Measurements from ENCODE around the gene ELP2. TPM values are rescaled to one million over a fixed set of nuclear protein-coding genes. Genes with fewer than 3 reads are reported as not detected.
A peak's percentile ranks its signal among the peaks of the same experiment; 100 is the strongest.

ELP2 gene
- total and polyA plus RNA-seq, 9 of the 15 experiments (the other 6 are each of a cell fraction or from before 2014, with no cell fraction given) = 76.8 to 192 (median 140) TPM

GRCh38 chr18:36129300-36130038, at the start of gene ELP2, which contains the start of gene SLC39A6 (continued):
- peak; percentile 60 for TF ChIP-seq RBM39 (optimal IDR thresholded peaks at IDR 0.05; ENCODE audit: low read depth, low read length)
- TF ChIP-seq TAF9B (IDR thresholded peaks at IDR 0.05; ENCODE audit: partially characterized antibody) = peak; percentile 77
- peak; percentile 77 for TF ChIP-seq FOXM1 (IDR thresholded peaks at IDR 0.05; ENCODE audit: low read depth)
- TF ChIP-seq FOXM1 (CRISPR knock-in tag; IDR thresholded peaks at IDR 0.05; ENCODE audit: low read depth) = no peak
- TF ChIP-seq PRMT5 (CRISPR knock-in tag; IDR thresholded peaks at IDR 0.05) = no peak; the same call in 1 of the 2 replicates
- TF ChIP-seq SREBF1 (IDR thresholded peaks at IDR 0.05; ENCODE audit: borderline replicate concordance, low read depth, low read length) = no peak
- TF ChIP-seq TGIF2 (CRISPR knock-in tag; IDR thresholded peaks at IDR 0.05) = peak; percentile 54; the same call in 1 of the 2 replicates
- TF ChIP-seq PCBP1 (IDR thresholded peaks at IDR 0.05; ENCODE audit: low read depth, low read length, poor library complexity, severe bottlenecking) = peak; percentile 95
- TF ChIP-seq PREB (CRISPR knock-in tag; IDR thresholded peaks at IDR 0.05) = no peak
- TF ChIP-seq SRSF3 (IDR thresholded peaks at IDR 0.05; ENCODE audit: insufficient read depth, low read length) = no peak
- no peak for TF ChIP-seq ZNF280A (IDR thresholded peaks at IDR 0.05; ENCODE audit: low read depth, partially characterized antibody)
- TF ChIP-seq TAF15 (IDR thresholded peaks at IDR 0.05; ENCODE audit: low read depth, low read length) = no peak
- TF ChIP-seq HMBOX1 (IDR thresholded peaks at IDR 0.05) = no peak; the same call in 1 of the 2 replicates
- TF ChIP-seq MTA3 (IDR thresholded peaks at IDR 0.05; ENCODE audit: borderline replicate concordance) = peak; percentile 57; the same call in 1 of the 2 replicates
- peak; percentile 79 for TF ChIP-seq SIN3B (IDR thresholded peaks at IDR 0.05; ENCODE audit: low read depth)
- TF ChIP-seq CBX3 (IDR thresholded peaks at IDR 0.05; ENCODE audit: borderline replicate concordance in 1 of 2, low read length in 2 of 2) = peak in 1 of 2 experiments; percentile 61; a peak in 1 of 3 replicates
- TF ChIP-seq THRAP3 (IDR thresholded peaks at IDR 0.05; ENCODE audit: borderline replicate concordance) = no peak
- TF ChIP-seq CXXC5 (CRISPR knock-in tag; IDR thresholded peaks at IDR 0.05) = peak; percentile 88
- no peak for TF ChIP-seq NFIX (CRISPR knock-in tag; IDR thresholded peaks at IDR 0.05; ENCODE audit: low read depth)
- no peak for TF ChIP-seq NFE2 (IDR thresholded peaks at IDR 0.05; ENCODE audit: low read depth)
- TF ChIP-seq CREM (IDR thresholded peaks at IDR 0.05; ENCODE audit: low read depth) = peak; percentile 89
- no peak for TF ChIP-seq ZNF707 (CRISPR knock-in tag; conservative IDR thresholded peaks at IDR 0.05)
- TF ChIP-seq LCOR (CRISPR knock-in tag; IDR thresholded peaks at IDR 0.05) = peak; percentile 54
- peak; percentile 88 for TF ChIP-seq ETV5 (CRISPR knock-in tag; IDR thresholded peaks at IDR 0.05; ENCODE audit: low read depth)
- TF ChIP-seq ZNF695 (CRISPR knock-in tag; IDR thresholded peaks at IDR 0.05) = 0 out of 2 replicates have a peak, but pooled peaks have one; percentile 10

Measured in K562 (cell line).